Suppressor macrophage treated with lipopolysaccharide for 1 hour (primary cell): ENCODE results near the gene EXD3.
"Not testable (repeated sequence)": the region's sequence is repeated elsewhere in the genome, so short reads cannot be mapped to it uniquely, and the experiment has no call there.

ENCODE experiments used
- DNase-seq, 3 donors: peaks; one replicate each; pipeline ENCODE4 v3.0.0-alpha.2; 2020 to 2022

Gene EXD3

GRCh38 chr9:137390553-137391410 is 32.2 kb downstream of the EXD3 start:
- no peak for DNase-seq

- no peak for DNase-seq
Observed at GRCh38 chr9:137389428-137389746, 33.6 kb downstream of the EXD3 start.

GRCh38 chr9:137388589-137389427 is 34.2 kb downstream of the EXD3 start:
- no peak for DNase-seq

GRCh38 chr9:137387891-137388560 is 34.9 kb downstream of the EXD3 start:
- no peak for DNase-seq

GRCh38 chr9:137387114-137387890 is 35.7 kb downstream of the EXD3 start:
- peak in 1 of 3 donors; percentile 27 for DNase-seq

GRCh38 chr9:137386507-137387113 is 36.4 kb downstream of the EXD3 start:
- DNase-seq, result not testable (repeated sequence)

- DNase-seq, result no peak
Observed at GRCh38 chr9:137385061-137385655, 37.8 kb downstream of the EXD3 start.

GRCh38 chr9:137383784-137384756 is 38.9 kb downstream of the EXD3 start:
- DNase-seq, result no peak

GRCh38 chr9:137383081-137383783 is 39.7 kb downstream of the EXD3 start:
- no peak for DNase-seq

GRCh38 chr9:137382444-137383080 is 40.4 kb downstream of the EXD3 start:
- DNase-seq, result no peak

- no peak for DNase-seq
Observed at GRCh38 chr9:137381501-137382443, 41.2 kb downstream of the EXD3 start.

- DNase-seq, result no peak
Observed at GRCh38 chr9:137380606-137381005, 42.4 kb downstream of the EXD3 start.

- DNase-seq, result no peak
Observed at GRCh38 chr9:137380171-137380570, 42.8 kb downstream of the EXD3 start.

- no peak for DNase-seq
Observed at GRCh38 chr9:137379761-137380161, 43.2 kb downstream of the EXD3 start.

- DNase-seq, result not testable (repeated sequence)
Observed at GRCh38 chr9:137378688-137379410, 44.1 kb downstream of the EXD3 start.

- DNase-seq, result no peak
Observed at GRCh38 chr9:137376386-137376785, 46.6 kb downstream of the EXD3 start.

GRCh38 chr9:137375321-137376058 is 47.5 kb downstream of the EXD3 start:
- DNase-seq, result no peak
